Right atrium auricular region (tissue), 2 donors: ENCODE data around the gene TUBB4A. TPM values are rescaled to one million over a fixed set of nuclear protein-coding genes. Genes with fewer than 3 reads are reported as not detected.

Source experiments
- DNase-seq: peaks from one replicate; pipeline ENCODE4 v3.0.0-alpha.2; 2019; ENCODE audit warnings: low spot score
- H3K27ac ChIP-seq, 2 donors: fragments of 200-600 bp; sonication (generic); 1 replicate in 1 of 2; 2 replicates in 1 of 2; pipeline ENCODE4 v1.5.1; 2016 to 2019
- H3K27me3 ChIP-seq, 2 donors: fragments of 200-600 bp; sonication (generic); one replicate each; pipeline versions ENCODE4 v1.5.1 to v1.6.0; 2017 to 2019
- H3K36me3 ChIP-seq: fragments of 200-600 bp; sonication (generic); one replicate; pipeline ENCODE4 v1.5.1; 2016
- H3K4me1 ChIP-seq, 2 donors: fragments of 200-600 bp; sonication (generic); one replicate each; pipeline versions ENCODE4 v1.5.1 to v1.6.0; 2017 to 2019
- H3K4me3 ChIP-seq, 2 donors: fragments of 200-600 bp; sonication (generic); 1 replicate in 1 of 2; 2 replicates in 1 of 2; pipeline ENCODE4 v1.5.1; 2017 to 2019; ENCODE audit warnings: mild to moderate bottlenecking in 1 of 2, moderate library complexity in 1 of 2
- H3K9me3 ChIP-seq, 2 donors: fragments of 200-600 bp; sonication (generic); one replicate each; pipeline ENCODE4 v1.5.1; 2019
- total RNA-seq, 2 donors: library from RNA; depleted of rRNA; stranded (reverse); fragments of >200 nt; gene quantifications; one replicate each; pipeline ENCODE4 v1.1.0, GENCODE V29; 2016
- TF ChIP-seq, protein P1 (sequence below), 2 donors: fragments of 200-600 bp; sonication (generic); IDR thresholded peaks; one replicate each; pipeline ENCODE4 v1.5.1; 2019; ENCODE audit warnings: antibody characterized with exemption in 2 of 2

TUBB4A gene
- total RNA-seq, 2 donors from 2014 or later: 0.83 to 2.3 TPM

- H3K27me3 ChIP-seq: peaks cover 9 to 16% of the 10 kb centered on the region in 2 donors
- H3K9me3 ChIP-seq: no peaks in the 10 kb centered on the region
- TF ChIP-seq, protein P1, sequence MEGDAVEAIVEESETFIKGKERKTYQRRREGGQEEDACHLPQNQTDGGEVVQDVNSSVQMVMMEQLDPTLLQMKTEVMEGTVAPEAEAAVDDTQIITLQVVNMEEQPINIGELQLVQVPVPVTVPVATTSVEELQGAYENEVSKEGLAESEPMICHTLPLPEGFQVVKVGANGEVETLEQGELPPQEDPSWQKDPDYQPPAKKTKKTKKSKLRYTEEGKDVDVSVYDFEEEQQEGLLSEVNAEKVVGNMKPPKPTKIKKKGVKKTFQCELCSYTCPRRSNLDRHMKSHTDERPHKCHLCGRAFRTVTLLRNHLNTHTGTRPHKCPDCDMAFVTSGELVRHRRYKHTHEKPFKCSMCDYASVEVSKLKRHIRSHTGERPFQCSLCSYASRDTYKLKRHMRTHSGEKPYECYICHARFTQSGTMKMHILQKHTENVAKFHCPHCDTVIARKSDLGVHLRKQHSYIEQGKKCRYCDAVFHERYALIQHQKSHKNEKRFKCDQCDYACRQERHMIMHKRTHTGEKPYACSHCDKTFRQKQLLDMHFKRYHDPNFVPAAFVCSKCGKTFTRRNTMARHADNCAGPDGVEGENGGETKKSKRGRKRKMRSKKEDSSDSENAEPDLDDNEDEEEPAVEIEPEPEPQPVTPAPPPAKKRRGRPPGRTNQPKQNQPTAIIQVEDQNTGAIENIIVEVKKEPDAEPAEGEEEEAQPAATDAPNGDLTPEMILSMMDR (IDR thresholded peaks at IDR 0.05): no peak
- H3K27ac ChIP-seq: no peak overlapping the region
- DNase-seq: no peak
- no peak overlapping the region for H3K4me3 ChIP-seq
- peaks cover 0 to 18% of the 10 kb centered on the region in 2 donors for H3K4me1 ChIP-seq
- H3K36me3 ChIP-seq: no peaks in the 10 kb centered on the region
Observed at GRCh38 chr19:6478815-6479214, 23.3 kb downstream of the TUBB4A start.

DNA sequence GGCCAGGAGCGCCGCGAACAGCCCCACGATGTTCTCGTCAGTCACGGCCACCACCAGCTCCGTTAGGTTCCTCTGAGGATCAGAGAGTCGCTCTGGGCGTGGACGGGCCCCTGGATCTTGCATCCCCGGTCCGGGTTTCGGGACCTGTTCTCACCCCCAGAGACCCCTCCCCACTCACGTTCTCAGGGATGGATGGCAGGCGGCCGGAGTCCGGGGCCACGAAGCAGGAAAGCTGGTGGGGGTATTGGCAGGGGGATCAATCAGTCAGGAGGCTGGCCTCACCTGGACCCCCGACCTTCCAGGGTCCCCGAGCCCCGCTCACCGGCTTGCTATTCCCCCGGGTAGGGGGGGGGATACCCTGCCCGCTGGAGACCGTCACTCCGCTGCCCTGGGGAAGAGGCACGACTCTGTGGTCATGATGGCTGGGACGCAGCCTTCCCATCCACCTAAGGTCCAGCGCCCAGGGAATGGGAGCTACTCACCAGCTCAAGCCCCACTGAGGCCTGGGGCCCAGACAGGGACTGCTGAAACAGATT, 25.1 kb downstream of the TUBB4A start:
- Histone ChIP-seq H3K9me3 (no peaks in the 10 kb centered on the region), H3K4me3 (peak overlapping the region in 1 of 2 donors; percentile 30), H3K36me3 (no peaks in the 10 kb centered on the region), H3K27me3 (peaks cover 9 to 16% of the 10 kb centered on the region in 2 donors), H3K27ac (no peak overlapping the region), H3K4me1 (peaks cover 0 to 18% of the 10 kb centered on the region in 2 donors)
- no peak for DNase-seq
- TF ChIP-seq, protein P1 (IDR thresholded peaks at IDR 0.05): no peak

DNA sequence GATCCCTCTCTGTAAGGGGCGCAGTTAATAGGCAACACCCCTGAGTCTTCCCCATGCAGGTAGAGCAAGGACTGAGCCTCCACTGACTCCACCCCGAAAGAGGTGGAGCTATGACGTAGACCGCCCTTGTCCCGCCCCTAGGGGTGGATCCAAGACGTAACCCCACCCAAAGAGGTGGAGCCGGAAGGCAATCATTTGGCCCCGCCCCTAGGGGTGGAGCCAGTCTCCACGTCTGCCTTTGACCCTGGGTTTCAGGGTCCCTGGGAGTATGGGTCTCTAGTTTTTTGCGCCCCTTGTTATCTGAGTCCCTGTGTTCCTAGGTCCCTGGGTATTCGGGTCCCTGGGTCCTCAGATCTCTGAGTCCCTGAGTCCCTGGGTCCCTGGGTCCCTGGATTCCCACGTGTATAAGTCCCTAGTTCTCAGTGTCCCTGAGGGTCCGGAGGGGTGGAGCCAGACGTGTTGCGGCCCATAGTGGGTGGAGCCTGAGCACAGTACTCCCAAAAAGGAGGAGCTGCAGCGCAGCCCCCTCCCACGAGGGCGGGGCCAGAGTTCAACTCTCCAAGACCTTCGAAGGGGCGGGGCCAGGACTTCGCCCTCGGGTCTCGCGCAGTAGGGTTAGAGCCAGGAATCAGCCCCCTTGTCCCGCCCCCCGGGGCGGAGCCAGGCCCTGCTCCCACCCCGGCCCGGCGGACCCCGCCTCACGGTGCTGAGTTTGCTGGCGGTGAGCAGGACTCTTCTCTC, 25.8 kb downstream of the TUBB4A start:
- Histone ChIP-seq H3K4me3 (peak overlapping the region in 1 of 2 donors; percentile 30), H3K27me3 (peaks cover 9 to 16% of the 10 kb centered on the region in 2 donors), H3K4me1 (peaks cover 0 to 18% of the 10 kb centered on the region in 2 donors), H3K9me3 (no peaks in the 10 kb centered on the region), H3K36me3 (no peaks in the 10 kb centered on the region), H3K27ac (no peak overlapping the region)
- TF ChIP-seq, protein P1 (IDR thresholded peaks at IDR 0.05): no peak
- no peak for DNase-seq

DNA sequence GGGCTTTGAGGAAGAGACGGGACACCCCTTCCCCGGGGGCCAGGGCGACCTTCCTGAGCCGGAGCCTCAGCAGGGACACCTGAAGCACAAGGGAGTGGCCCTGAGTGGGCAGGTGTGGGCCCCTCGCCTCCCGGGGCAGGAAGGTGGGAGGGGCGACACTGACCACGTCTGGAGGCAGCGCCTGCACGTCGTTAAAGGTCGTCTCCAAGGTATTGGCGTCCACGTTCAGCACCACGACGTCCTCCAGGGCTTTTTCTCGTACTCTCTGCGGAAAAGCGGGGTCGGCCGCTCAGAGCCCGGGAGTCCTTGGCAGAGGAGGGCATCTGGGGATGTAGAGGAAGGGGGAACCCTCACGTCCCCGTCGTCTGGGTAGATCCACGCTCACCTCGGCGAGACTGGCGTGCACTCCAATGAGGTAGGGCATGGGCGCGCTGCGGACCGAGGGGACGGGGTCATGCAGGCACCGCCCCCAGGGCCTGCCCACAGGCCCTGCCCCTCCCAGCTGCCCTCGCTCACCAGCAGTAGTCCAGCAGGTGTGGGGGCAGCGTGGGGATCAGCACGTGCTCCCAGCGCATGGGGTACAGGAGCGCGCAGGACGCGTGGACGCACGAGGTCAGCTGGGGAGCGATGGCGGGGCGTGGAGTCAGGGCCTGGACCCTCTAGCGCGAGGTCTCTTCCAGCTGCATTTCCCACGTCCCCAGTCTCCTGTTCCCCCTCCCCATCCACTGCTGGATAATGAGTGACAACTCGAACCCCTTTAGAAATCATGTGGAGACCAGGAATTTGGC, 26.6 kb downstream of the TUBB4A start:
- no peak for DNase-seq
- Histone ChIP-seq H3K4me1 (peaks cover 0 to 18% of the 10 kb centered on the region in 2 donors), H3K27ac (no peak overlapping the region), H3K27me3 (peaks cover 9 to 16% of the 10 kb centered on the region in 2 donors), H3K9me3 (no peaks in the 10 kb centered on the region), H3K36me3 (no peaks in the 10 kb centered on the region), H3K4me3 (no peak overlapping the region)
- TF ChIP-seq, protein P1 (IDR thresholded peaks at IDR 0.05): no peak

DNA sequence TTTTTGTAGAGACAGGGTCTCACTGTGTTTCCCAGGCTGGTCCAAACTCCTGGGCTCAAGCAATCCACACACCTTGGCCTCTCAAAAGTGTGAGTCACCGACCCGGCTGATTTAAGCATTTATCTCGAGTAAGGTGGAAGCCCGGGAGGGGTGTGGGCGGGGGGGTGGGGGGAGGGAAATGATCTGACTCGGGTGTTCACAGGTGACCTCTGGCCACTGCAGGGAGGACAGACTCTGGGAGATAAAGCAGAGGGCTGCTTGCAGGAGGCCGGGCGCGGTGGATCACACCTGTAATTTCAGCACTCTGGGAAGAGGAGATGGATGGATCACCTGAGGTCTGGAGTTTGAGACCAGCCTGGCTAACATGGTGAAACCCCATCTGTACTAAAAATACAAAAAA, 28.5 kb downstream of the TUBB4A start:
- Histone ChIP-seq H3K36me3 (no peaks in the 10 kb centered on the region), H3K4me1 (peaks cover 0 to 18% of the 10 kb centered on the region in 2 donors), H3K9me3 (no peaks in the 10 kb centered on the region), H3K4me3 (no peak overlapping the region), H3K27ac (no peak overlapping the region), H3K27me3 (peaks cover 9 to 16% of the 10 kb centered on the region in 2 donors)
- TF ChIP-seq, protein P1 (IDR thresholded peaks at IDR 0.05): no peak
- no peak for DNase-seq
